GOT3 (cell line): ENCODE results near the gene TBL2.
"Not testable (repeated sequence)": the region's sequence is repeated elsewhere in the genome, so short reads cannot be mapped to it uniquely, and the experiment has no call there.

Experiments used
- DNase-seq: peaks from one replicate; lab custom pipeline; 2025; ENCODE audit warnings: mixed read lengths; lab: John Stamatoyannopoulos, UW

The TBL2 gene, protein sequence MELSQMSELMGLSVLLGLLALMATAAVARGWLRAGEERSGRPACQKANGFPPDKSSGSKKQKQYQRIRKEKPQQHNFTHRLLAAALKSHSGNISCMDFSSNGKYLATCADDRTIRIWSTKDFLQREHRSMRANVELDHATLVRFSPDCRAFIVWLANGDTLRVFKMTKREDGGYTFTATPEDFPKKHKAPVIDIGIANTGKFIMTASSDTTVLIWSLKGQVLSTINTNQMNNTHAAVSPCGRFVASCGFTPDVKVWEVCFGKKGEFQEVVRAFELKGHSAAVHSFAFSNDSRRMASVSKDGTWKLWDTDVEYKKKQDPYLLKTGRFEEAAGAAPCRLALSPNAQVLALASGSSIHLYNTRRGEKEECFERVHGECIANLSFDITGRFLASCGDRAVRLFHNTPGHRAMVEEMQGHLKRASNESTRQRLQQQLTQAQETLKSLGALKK

DNA sequence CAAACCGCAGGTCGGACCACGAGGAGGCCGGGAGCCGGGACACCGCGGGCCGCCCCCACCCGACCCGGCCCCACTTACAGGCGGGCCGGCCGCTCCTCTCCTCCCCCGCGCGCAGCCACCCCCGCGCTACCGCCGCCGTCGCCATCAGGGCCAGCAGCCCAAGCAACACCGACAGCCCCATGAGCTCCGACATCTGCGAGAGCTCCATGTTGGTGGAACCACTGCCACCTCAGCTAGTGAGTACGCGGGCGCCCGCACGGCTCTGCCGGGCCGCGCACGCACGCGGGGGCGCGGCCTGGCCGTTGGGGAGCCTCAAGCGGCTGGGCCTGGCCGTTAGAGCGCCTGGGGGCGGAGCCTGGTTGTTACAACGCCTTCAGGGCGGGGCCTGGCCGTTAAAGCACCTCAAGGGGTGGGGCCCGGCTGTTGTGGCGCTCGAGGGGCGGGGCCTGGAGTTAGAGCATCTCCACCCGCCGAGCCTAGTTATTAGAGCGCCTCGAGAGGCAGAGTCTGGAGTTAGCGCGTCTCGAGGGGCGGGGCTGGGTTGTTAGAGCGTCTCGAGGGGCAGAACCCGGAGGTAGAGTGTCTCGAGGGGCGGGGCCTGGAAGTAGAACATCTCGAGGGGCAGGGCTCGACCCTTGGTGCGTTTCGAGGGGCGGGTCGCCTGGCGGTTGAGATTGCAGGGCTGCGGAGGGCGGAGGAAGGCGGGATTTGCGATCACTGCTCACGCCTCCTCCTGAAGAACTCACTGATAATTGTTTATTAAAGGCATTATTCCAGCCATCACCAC is at the start of gene TBL2:
Gene TBL2 (minus strand): TSS at position 238 of the 787 bp plus-strand sequence. CDS start 30 bp downstream, at position 208.
- DNase-seq, result peak; percentile 100

DNA sequence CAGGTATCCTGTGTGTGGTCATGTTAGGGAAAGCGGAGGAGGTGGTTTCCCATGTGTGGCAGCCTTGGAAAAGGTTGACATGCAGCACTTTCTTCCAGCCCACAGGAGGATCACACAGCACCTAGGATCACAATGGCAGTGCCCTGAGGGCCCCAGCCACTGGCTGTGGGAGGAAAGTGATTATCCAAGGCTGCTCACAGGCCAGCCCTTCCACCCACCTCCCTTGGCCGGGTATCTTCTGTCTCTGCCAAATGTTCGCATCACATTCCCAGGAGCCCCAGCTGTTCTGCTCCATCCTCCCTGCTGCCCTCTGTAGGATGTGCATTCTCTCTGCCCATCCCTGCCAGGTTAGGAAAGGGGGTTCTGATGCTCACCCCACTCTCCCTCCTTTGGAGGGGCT is 48.4 kb upstream of the TBL2 start:
- DNase-seq, result no peak

DNA sequence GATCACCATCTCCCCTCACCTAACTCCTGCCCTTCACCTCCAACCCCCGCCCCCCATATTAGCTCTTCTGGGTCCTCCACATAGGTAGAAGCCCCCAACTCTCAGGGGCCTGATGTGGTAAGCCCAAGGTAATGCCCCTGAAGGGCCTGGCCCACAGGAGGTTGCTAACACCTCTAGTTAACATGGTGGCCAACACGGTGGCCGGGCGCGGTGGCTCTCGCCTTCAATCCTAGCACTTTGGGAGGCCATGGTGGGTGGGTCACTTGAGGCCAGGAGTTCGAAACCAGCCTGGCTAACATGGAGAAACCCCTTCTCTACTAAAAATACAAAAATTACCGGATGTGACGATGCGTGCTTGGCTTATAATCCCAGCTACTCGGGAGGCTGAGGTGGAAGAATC is 46.9 kb upstream of the TBL2 start:
- no peak for DNase-seq

DNA sequence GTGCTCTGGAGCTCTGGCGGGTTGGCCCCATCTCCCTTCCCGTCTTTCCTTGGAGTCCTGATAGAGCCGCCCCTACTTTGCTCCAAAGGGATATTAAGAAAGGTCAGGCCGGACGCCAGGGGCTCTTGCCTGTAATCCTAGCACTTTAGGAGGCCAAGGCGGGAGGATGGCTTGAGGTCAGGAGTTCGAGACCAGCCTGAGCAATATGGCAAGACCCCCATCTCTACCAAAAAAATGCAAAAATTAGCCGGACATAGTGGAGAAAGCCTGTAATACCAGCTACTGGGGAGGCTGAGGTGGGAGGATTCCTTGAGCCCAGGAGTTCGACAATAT is 46.3 kb upstream of the TBL2 start:
- no peak for DNase-seq

DNA sequence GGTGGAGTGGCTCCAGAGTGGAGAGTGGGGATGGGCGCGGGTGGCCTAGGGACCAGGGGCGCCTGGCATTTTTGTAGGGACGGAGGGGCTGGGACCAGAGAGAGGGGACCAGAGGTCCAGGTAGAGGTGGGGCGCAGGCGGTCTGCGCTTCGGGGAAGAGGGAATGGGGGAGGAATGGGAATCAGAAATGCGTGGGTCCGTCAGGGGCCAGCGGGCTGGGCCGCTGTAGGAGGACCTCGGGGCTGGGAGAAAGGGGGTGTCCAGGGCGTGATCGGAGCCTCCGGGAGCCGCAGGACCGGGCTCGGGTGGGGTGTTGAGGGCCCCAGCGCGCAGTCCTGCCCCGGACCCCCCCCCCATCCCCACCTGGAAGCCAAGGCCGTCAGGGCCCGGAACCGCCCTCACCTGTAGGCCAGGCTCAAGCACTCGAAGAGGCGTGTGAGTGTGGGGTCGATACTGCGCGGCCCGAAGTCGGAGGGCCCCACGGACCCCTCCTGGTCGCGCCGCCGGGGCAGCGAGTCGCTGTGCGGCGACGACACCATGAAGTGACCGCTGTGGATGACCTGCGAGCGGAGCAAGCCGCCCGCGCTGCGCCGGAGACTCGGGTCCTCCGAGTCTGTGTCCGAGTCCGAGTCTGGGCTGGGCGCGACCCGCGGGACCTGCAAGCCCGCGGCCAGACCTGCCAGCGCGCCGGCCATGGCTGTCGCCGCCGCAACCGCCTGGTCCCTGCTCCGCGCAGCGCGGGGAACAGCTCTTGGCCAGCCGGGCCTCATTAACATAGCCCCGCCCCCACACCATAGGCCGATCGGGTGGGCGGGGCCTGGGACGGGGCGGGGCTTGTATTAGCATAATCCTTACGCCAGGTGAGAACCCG is 45.7 kb upstream of the TBL2 start, which contains the start of gene MLXIPL:
Gene MLXIPL (minus strand): TSS at position 725 of the 871 bp plus-strand sequence. CDS start 30 bp downstream, at position 695.
- DNase-seq, result no peak

DNA sequence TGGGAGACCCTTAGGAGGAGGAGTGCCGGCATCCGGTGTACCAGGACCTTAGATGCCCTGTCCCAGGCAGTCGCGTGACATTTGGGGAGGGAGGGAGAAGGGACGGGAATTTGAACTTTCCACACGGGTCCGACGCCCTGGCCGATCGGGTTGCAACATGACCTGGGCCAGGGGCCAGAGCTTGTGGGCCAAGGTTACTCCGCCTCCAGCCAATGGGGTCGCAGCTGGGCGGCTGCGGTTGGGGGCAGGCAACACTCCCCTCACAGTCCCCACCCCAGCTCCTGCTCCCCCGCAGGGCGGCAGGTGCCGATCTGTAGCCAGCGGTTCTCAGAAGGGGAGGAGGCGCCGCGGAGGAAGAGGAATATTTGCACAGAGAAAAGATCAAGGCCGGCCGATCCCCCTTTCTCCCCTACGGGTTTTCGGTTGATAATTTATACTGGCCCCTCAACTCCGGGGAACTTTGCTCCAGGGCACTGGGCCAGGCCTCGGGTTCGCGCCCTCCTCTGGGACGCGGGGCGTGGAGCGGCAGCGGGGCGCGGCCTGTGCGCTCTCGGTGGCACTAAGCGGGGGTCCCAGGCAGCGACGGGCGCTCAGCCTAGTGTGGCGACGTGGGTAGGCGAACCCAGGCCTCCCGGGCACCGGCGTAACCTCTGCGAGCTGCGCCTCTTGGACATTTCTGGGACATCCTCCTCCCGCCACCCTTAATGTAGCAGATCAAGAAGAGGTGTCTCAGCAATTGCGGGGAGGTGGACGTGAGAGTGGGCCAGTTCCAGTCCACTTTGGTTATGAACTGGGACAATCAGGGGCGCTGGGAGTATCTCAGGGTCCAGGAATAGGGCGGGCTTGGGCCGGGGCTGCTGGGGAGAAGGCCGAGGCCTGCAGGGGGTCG is 44.8 kb upstream of the TBL2 start:
- DNase-seq, result no peak

DNA sequence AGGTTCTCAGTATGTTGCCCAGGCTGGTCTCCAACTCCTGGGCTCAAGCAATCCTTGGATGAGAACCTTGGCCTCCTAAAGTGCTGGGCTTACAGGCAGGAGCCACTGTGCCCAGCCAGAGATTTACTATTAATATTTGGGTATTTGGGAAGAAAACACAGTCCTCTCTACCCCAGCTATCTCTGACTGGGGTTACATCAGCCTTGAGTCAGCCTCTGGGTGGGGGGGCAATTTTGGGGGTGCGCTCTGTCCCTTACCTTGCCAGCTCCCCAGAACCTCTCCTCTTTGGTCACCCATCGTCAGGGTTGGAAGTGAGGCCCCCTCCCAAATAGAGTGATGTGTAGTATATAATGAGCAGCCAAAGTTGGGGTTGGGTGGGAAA is 44.1 kb upstream of the TBL2 start:
- DNase-seq, result no peak

DNA sequence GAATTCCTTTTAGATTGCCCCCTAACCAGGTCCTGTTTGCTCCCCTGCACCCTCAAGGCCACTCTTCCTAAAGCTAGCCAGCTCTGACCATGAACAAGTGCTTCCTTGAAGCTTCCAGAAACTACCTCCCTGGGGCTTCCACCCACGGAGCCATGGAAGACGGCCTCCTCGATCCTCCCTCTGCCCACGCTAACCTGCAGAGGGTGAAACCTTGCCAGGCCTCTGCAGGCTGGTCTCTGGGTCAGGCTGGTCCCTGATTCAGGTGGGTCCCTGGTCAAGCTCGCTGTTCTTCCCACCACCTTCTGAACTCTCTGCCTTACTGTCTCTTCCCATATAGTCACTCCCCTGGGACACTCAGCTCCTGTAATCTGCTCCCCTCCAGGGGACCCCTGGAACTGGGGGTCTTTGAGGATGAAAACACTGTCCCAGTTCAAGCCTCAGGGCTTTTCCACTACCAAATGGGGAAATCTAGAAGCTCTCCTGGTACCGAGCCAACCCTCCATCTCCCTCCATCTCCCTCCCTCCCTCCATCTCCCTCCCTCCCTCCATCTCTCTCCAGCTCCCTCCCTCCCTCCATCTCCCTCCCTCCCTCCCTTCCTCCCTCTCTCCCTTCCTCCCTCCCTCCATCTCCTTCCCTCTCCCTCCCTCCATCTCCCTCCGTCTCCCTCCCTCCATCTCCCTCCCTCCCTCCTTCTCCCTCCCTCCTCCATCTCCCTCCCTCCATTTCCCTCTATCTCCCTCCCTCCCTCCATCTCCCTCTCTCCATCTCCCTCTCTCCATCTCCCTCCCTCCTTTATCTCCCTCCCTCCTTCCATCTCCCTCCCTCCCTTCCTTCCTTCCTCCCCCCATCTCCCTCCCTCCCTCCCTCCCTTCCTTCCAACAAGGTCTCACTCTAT is 43.0 kb upstream of the TBL2 start:
- no peak for DNase-seq

DNA sequence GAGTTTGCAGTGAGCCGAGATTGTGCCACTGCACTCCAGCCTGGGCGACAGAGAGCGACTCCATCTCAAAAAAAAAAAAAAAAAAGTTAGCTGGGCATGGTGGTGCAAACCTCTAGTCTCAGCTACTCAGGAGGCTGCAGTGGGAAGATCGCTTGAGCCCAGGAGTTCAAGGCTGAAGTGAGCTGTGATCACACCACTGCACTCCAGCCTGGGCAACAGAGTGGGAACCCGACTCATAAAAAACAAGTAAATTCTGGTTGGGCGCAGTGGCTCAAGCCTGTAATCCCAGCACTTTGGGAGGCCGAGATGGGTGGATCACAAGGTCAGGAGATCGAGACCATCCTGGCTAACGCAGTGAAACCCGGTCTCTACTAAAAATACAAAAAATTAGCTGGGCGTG is 41.0 kb upstream of the TBL2 start:
- not testable (repeated sequence) for DNase-seq

DNA sequence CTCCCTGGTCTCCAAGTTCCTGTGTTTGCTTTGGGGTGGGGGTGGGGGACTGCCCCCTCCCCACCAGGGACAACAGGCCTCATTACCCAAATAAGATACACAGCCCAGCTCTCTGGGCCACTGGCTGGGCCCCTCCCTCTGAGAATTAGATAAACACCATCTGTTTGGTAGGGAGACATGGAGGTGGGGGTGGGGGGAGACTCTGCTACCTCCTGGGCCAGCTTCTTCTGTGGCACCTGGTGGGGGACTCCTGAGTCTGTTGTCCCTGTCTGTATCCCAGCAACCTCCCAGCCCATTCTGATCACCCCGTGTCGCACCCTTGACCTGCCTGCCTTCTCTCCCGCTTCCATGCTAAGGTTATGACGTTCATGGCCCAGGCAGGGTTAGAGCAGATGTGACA is 40.2 kb upstream of the TBL2 start:
- DNase-seq, result no peak

DNA sequence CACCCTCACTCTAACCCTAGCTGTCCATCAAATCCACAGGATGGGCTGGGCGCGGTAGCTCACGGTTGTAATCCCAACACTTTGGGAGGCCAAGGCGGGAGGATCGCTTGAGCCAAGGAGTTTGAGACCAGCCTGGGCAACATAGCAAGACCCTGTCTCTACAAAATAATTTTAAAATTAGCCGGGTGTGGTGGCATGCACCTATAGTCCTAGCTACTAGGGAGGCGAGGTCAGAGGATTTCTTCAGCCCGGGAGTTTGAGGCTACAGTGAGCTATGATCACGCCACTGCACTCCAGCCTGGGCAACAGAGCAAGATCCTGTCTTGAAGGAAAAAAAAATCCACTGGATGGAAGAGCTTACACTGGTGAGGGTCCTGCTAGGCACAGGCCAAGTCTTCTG is 39.1 kb upstream of the TBL2 start:
- DNase-seq, result not testable (repeated sequence)

DNA sequence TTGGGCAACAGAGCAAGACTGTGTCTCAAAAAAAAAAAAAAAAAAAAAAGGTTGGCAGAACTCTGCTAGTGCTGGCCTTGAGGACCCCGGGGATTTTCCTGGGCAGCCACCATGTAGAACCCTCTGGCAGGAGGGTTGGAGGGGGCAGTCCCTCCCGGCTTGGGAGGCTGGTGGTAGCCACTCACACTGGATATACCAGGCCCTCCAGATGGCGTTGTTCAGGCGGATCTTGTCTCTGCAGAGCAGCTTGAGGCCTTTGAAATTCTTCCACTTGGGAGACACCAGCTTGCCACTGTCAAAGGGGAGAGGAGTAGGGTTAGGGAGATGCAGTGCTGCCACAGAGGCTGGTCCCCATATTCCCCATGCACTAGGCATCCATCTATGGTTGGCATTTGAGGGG is 37.5 kb upstream of the TBL2 start:
- no peak for DNase-seq

DNA sequence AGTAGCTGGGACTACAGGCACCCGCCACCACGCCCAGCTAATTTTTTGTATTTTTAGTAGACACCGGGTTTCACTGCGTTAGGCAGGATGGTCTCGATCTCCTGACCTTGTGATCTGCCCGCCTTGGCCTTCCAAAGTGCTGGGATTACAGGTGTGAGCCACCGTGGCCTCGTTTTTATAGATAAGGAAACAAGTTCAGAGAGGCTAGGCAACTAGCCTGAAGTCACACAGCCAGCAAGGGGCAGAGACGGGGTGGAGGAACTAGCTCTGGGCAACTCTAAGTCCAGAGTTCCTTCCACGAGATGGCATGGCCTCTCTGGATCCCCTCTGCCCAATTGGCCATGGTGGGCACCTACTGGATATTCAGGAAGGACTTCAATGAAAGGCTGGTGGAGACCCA is 36.6 kb upstream of the TBL2 start:
- not testable (repeated sequence) for DNase-seq

DNA sequence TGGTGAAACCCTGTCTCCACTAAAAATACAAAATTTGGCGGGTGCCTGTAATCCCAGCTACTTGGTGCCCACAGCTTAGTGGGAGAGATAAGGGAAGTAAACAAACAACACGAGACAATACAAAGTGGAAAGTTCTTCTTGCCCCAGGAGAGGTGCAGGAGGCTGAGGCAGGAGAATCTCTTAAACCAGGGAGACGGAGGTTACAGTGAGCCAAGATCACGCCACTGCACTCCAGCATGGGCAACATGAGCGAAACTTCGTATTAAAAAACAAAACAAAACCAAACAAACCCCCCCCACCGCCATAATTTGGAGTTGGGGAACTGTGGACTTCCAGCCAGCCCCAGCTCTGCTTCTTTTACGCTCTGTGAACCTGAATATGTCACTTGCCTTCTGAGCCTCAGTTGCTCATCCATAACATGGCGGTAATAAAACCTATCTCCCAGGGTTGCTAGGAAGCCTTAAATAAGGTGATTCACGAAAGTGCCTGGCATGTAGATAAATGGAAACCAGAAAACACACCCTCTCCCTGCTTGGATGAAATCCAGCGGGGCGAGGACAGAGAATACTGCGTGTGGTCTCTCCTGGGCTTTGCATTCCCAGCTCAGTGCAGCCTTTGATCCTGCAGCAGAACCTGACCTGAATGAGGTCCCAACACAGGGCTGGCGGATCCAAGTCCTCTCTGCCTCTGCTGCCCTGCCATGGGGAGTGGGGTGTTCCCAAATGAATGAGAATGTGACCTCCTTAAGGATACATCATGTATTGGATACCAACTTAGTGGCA is 35.8 kb upstream of the TBL2 start:
- no peak for DNase-seq

DNA sequence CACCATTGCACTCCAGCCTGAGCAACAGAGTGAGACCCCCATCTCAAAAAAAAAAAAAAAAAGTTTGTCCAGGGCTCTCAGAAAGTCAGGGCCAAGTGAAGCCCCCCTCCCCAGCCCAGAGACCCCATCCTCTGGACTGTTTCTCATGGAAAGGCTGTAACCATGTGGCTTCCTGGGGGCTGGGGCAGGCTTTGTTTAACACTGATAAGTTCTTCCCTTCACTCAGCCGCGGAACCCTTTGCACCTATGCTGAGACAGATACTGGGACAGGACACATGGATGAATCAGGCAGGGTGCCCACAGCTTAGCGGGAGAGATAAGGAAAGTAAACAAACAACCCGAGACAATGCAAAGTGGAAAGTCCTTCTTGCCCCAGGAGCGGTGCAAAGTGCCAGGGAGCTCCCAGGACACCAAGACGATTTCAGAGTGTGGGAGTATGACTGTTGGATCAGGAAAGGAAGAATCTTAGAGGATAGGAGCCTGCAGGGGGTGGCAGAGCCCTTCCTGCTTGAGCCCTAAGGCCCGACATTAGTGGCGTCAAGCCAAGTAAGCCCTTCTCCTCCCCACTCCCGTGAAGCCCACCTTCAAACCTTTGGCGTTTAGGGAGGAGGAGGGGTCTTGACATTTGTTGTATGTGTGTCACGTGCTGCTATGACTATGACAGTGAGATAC is 34.4 kb upstream of the TBL2 start:
- no peak for DNase-seq

DNA sequence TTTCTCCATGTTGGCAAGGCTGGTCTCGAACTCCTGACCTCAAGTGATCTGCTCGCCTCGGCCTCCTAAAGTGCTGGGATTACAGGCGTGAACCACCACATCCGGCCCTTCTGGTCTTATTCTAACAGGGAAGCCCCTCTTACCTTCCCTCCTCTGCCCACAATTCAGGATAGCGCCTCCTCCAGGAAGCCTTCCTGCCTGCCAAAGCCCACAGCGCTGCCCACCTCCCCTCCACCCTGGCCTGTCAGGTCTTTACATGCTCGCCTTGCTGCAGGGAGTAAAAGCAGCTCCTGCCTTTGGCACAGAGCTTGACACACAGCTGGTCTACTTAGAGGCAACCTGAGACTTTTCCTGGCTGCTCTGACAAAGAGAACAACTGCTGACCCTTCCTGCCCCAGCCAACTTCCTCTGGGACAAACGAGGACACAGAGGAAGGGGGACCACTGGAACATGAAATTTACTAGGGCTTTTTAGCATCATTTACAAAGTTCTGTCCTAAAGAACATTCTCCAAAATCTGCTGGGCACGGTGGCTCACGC is 32.7 kb upstream of the TBL2 start:
- DNase-seq, result no peak

DNA sequence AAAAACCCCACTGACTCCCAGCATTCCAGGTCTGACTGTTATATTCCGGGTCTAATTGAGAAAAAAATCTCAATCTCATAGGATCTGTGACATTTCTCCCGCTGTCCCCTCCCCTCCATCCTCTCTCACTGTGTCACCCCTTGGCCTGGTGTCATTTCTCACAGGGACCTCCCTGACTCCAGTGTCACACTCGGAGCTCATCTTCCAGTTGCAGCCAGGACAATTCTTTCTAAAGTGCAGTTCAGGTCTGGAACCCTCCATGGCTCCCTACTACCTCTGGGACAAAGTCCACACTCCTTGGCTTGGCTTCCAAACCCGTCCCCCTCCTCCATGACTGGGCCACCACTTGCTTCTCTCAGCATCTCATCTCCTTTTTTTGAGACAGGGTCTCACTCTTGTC is 31.7 kb upstream of the TBL2 start:
- no peak for DNase-seq

DNA sequence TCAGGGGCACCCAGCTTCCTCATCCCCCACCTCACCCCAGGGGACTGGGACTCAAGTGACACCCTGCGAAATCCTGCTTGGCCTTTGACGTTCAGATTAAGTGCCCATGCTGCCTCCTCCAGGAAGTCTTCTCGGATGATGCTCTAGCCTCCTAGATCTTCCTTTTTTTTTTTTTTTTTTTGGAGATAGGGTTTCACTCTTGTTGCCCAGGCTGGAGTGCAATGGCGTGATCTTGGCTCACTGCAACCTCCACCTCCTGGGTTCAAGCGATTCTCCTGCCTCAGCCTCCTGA is 29.3 kb upstream of the TBL2 start:
- not testable (repeated sequence) for DNase-seq
